CD4-positive, alpha-beta T cell (primary cell): ENCODE results near the gene PRKG1. TPM values are rescaled to one million over a fixed set of nuclear protein-coding genes. Genes with fewer than 3 reads are reported as not detected.

Source experiments
- ATAC-seq: fragments of 200-7000 bp; cut with Tn5 transposase; one replicate; pipeline ENCODE4 v1.10.0; 2022; ENCODE audit warnings: mild to moderate bottlenecking; ENCODE audit not compliant: poor library complexity
- CTCF ChIA-PET: fragments of 350-600 bp; sonication (Branson Sonifier 250); formaldehyde crosslinking; loops from one replicate; lab custom pipeline; 2021; ENCODE audit warnings: antibody characterized with exemption, inconsistent platforms; lab: Charles Lee
- POLR2A ChIA-PET: fragments of 350-600 bp; sonication (Branson Sonifier 250); formaldehyde crosslinking; loops from one replicate; lab custom pipeline; 2021; ENCODE audit warnings: antibody characterized with exemption, inconsistent platforms; lab: Charles Lee
- DNase-seq, 14 experiments: peaks; one replicate each; pipeline ENCODE4 v3.0.0-alpha.2; 2013 to 2020; ENCODE audit warnings: mixed read lengths in 2 of 14
- H3K27ac ChIP-seq, 2 donors: one replicate each; pipeline versions ENCODE4 v1.5.1 to v1.7.0; 2013; ENCODE audit warnings: low read length in 2 of 2, low read depth in 1 of 2, mild to moderate bottlenecking in 1 of 2
- H3K27me3 ChIP-seq, 2 experiments: 1 replicate in 1 of 2; 2 replicates in 1 of 2; pipeline versions ENCODE4 v1.6.1 to v1.7.0; 2013; ENCODE audit warnings: low read length in 2 of 2, control low read depth in 1 of 2, mild to moderate bottlenecking in 1 of 2, moderate library complexity in 1 of 2; ENCODE audit not compliant: insufficient read depth in 2 of 2, control insufficient read depth in 1 of 2
- H3K36me3 ChIP-seq: one replicate; pipeline ENCODE4 v1.6.1; 2013; ENCODE audit warnings: low read length, control low read depth; ENCODE audit not compliant: insufficient read depth
- H3K4me1 ChIP-seq: one replicate; pipeline ENCODE4 v1.6.1; 2013; ENCODE audit warnings: low read length, control low read depth; ENCODE audit not compliant: insufficient read depth
- H3K4me3 ChIP-seq: one replicate; pipeline ENCODE4 v1.5.1; 2013; ENCODE audit warnings: mild to moderate bottlenecking, low read length, moderate library complexity
- H3K9me3 ChIP-seq, 2 experiments: 1 replicate in 1 of 2; 2 replicates in 1 of 2; pipeline versions ENCODE4 v1.6.1 to v1.7.0; 2013; ENCODE audit warnings: low read length in 2 of 2, mild to moderate bottlenecking in 2 of 2, control low read depth in 1 of 2, moderate library complexity in 1 of 2; ENCODE audit not compliant: control insufficient read depth in 1 of 2, insufficient read depth in 1 of 2
- H3K27ac Mint-ChIP-seq: one replicate; pipeline ENCODE4 v1.8.0; 2020; ENCODE audit warnings: mixed read lengths
- H3K27me3 Mint-ChIP-seq: one replicate; pipeline ENCODE4 v1.8.0; 2021; ENCODE audit warnings: mixed read lengths
- H3K36me3 Mint-ChIP-seq: one replicate; pipeline ENCODE4 v1.8.0; 2021; ENCODE audit warnings: low read depth, mixed read lengths
- H3K4me1 Mint-ChIP-seq: one replicate; pipeline ENCODE4 v1.8.0; 2021; ENCODE audit warnings: low read depth, mixed read lengths
- H3K4me3 Mint-ChIP-seq: one replicate; pipeline ENCODE4 v1.8.0; 2020; ENCODE audit warnings: mild to moderate bottlenecking, mixed read lengths
- H3K9me3 Mint-ChIP-seq: one replicate; pipeline ENCODE4 v1.8.0; 2020; ENCODE audit warnings: mixed read lengths
- intact Hi-C, 2 experiments: fragments of 100-400 bp; cut with DNase I in 1 of 2; cut with micrococcal nuclease in 1 of 2; formaldehyde crosslinking; loops; one replicate each; pipeline versions ENCODE4 v1.15.1 to v1.9.0; 2023 to 2025; cut with DNase I, micrococcal nuclease
- total RNA-seq, 174 experiments: library from RNA in 2 of 174; stranded (reverse) in 2 of 174; gene quantifications; one replicate each; pipeline ENCODE4 v1.2.3 and lab custom pipeline; 2021 to 2026
- TF ChIP-seq, protein P1 (sequence below): fragments of 200-600 bp; IDR thresholded peaks from one replicate; pipeline ENCODE4 v1.8.0; 2022; ENCODE audit warnings: antibody characterized with exemption, mild to moderate bottlenecking

PRKG1 gene
- total RNA-seq, 2 experiments from 2014 or later, result 0.31 TPM; not detected in 1

DNA sequence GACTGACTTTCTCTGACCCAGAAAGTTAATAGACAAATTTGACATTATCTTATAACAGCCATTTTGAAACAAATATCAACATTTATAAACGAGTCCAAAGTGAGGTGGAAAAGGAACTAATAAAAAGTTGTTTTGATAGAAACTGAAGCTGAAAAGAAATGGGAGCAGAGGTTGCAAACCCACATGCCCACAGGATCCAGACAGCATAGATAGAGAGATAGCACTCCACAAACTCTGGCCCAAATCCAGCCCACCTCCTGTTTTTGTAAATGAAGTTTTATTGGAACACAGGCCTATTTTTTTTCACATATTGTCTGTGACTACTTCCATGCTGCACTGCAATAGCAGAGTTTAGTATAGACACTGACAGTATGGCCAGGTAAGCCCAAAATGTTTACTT is 171.9 kb downstream of the PRKG1 start:
- no peaks in the 10 kb centered on the region for H3K27me3 Mint-ChIP-seq
- POLR2A ChIA-PET, result interaction anchor here (0.7 kb wide), 1 partner anchor 11 kb away, joined by 3 read pairs; no protein-coding TSS in a partner anchor
- Histone ChIP-seq H3K9me3 (no peaks in the 10 kb centered on the region), H3K4me1 (no peaks in the 10 kb centered on the region), H3K27me3 (no peaks in the 10 kb centered on the region), H3K36me3 (no peaks in the 10 kb centered on the region), H3K4me3 (no peak overlapping the region), H3K27ac (no peak overlapping the region)
- DNase-seq (no peak), ATAC-seq (no peak)
- no peak overlapping the region for H3K27ac Mint-ChIP-seq
- H3K4me3 Mint-ChIP-seq, result no peak overlapping the region
- TF ChIP-seq, protein P1, sequence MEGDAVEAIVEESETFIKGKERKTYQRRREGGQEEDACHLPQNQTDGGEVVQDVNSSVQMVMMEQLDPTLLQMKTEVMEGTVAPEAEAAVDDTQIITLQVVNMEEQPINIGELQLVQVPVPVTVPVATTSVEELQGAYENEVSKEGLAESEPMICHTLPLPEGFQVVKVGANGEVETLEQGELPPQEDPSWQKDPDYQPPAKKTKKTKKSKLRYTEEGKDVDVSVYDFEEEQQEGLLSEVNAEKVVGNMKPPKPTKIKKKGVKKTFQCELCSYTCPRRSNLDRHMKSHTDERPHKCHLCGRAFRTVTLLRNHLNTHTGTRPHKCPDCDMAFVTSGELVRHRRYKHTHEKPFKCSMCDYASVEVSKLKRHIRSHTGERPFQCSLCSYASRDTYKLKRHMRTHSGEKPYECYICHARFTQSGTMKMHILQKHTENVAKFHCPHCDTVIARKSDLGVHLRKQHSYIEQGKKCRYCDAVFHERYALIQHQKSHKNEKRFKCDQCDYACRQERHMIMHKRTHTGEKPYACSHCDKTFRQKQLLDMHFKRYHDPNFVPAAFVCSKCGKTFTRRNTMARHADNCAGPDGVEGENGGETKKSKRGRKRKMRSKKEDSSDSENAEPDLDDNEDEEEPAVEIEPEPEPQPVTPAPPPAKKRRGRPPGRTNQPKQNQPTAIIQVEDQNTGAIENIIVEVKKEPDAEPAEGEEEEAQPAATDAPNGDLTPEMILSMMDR, result no peak
- intact Hi-C loops, result no loop called here
- no peaks in the 10 kb centered on the region for H3K9me3 Mint-ChIP-seq
- H3K4me1 Mint-ChIP-seq, result no peaks in the 10 kb centered on the region
- no peaks in the 10 kb centered on the region for H3K36me3 Mint-ChIP-seq
- CTCF ChIA-PET, result no interaction called here

DNA sequence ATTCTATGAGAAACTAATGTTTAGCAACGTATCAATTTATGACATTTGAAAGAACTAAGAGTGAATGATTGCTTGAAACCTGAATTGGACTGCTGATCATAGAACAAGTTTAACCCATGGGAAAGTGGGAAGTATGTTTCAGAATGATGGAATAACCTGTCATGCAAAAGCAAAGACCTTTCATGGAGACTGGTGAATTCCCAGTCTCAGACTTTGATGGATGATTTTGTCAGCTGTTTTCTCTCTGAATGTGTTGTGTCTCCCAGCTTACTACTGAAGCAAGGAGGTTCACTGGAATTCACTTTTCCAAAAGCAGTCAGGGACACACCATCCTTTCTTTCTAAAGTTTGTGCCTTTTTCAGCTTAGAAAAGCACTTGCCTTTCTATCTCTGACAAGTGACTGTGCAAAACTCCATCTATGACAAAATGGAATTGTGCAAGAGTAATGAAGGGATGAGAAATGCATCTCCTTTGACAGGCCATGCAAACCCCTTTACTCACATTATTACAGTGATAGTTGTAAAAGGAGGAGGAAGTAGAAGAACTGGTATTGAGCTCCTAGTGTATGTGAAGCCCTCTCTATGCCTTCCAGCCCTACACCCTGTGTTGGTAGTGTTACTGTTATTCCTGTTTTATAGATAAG is 176.1 kb downstream of the PRKG1 start:
- no peak overlapping the region for H3K27ac Mint-ChIP-seq
- H3K36me3 ChIP-seq, result no peaks in the 10 kb centered on the region
- intact Hi-C loops, result no loop called here
- H3K4me3 ChIP-seq, result no peak overlapping the region
- ChIA-PET POLR2A (no interaction called here), CTCF (no interaction called here)
- H3K4me1 Mint-ChIP-seq, result no peaks in the 10 kb centered on the region
- no peak overlapping the region for H3K4me3 Mint-ChIP-seq
- DNase-seq, result no peak
- no peaks in the 10 kb centered on the region for H3K36me3 Mint-ChIP-seq
- TF ChIP-seq, protein P1, result no peak
- ATAC-seq, result no peak
- no peaks in the 10 kb centered on the region for H3K27me3 Mint-ChIP-seq
- no peaks in the 10 kb centered on the region for H3K9me3 ChIP-seq
- no peaks in the 10 kb centered on the region for H3K27me3 ChIP-seq
- H3K9me3 Mint-ChIP-seq, result no peaks in the 10 kb centered on the region
- H3K27ac ChIP-seq, result no peak overlapping the region
- no peaks in the 10 kb centered on the region for H3K4me1 ChIP-seq

DNA sequence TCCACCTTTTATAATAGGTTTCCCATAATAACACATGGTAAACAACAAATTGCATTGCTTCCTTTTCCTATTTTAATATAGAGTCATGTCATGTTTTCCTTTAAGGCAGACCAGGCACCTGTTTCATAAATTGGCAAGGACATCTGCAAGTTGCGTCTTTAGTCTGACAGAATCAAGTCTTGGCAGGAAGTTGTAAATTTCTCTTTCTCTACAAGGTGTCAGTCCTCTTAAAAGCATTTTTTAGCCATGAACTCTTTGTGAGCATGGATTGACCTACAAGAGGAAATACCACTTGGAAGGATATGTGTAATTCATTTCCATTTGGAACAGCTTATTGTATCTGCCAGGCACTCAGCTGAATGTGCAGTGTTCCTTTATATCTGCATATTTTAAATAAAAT is 176.8 kb downstream of the PRKG1 start:
- CTCF ChIA-PET, result no interaction called here
- intact Hi-C loops, result no loop called here

More for the DNA sequence above, 176.8 kb downstream of the PRKG1 start:
- no peaks in the 10 kb centered on the region for H3K36me3 Mint-ChIP-seq
- H3K9me3 Mint-ChIP-seq, result no peaks in the 10 kb centered on the region
- no peaks in the 10 kb centered on the region for H3K4me1 Mint-ChIP-seq
- Histone ChIP-seq H3K4me1 (no peaks in the 10 kb centered on the region), H3K27ac (no peak overlapping the region), H3K4me3 (no peak overlapping the region), H3K9me3 (no peaks in the 10 kb centered on the region), H3K27me3 (no peaks in the 10 kb centered on the region), H3K36me3 (no peaks in the 10 kb centered on the region)
- TF ChIP-seq, protein P1, result no peak
- POLR2A ChIA-PET, result no interaction called here
- no peak overlapping the region for H3K27ac Mint-ChIP-seq
- no peak for ATAC-seq
- DNase-seq, result no peak
- no peaks in the 10 kb centered on the region for H3K27me3 Mint-ChIP-seq
- no peak overlapping the region for H3K4me3 Mint-ChIP-seq
